Fibroblast of skin of abdomen (primary cell): ENCODE measurements around the gene COL18A1.

Source experiments
- DNase-seq: peaks from one replicate; pipeline ENCODE4 v3.0.0-alpha.2; 2013

COL18A1 gene

GRCh38 chr21:45508607-45509565 is 103.9 kb downstream of the COL18A1 start:
- DNase-seq = no peak

- DNase-seq = no peak
These were observed 104.9 kb downstream of the COL18A1 start for GRCh38 chr21:45509566-45510465.

DNA sequence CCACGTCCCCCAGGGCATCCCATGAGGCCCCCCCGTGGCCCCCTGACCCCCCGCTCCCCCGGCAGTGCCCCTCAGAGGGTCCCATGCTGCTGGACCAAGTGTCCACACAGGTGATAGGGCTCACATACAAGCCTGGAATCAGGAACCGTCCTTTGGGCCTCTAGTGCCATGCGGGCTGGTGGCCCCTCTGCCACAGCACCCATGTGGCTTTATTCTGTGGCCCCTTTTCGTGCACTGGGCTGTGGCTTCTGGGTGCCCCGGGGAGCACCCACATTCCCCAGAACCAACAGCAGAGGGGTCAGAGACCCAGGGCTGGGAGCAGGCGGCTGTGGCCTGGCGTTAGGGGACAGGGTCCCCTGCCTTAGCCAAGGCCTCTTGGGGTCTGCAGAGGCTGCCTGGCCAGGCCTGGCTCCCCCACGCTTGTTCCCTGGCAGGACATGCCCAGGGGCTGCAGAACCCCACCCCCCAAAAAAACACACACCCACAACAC is 105.5 kb downstream of the COL18A1 start:
- DNase-seq = no peak

DNA sequence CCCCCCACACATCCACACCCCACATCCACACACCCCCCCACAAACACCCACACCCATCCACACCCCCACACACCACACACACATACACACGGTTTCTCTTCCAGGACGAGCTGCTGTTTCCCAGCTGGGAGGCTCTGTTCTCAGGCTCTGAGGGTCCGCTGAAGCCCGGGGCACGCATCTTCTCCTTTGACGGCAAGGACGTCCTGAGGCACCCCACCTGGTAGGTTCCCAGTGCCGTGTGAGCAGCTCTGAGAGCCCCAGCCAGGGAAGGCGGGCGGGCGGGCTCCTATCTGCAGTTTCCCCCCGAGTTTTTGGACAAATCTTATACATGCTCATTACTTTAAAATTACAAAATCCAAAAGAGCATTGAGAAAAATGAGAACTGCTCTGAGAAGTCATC is 106.0 kb downstream of the COL18A1 start:
- DNase-seq = no peak

- DNase-seq = no peak
These were observed 106.9 kb downstream of the COL18A1 start for GRCh38 chr21:45511661-45512431.

- no peak for DNase-seq
These were observed 107.6 kb downstream of the COL18A1 start for GRCh38 chr21:45512626-45513002.

DNA sequence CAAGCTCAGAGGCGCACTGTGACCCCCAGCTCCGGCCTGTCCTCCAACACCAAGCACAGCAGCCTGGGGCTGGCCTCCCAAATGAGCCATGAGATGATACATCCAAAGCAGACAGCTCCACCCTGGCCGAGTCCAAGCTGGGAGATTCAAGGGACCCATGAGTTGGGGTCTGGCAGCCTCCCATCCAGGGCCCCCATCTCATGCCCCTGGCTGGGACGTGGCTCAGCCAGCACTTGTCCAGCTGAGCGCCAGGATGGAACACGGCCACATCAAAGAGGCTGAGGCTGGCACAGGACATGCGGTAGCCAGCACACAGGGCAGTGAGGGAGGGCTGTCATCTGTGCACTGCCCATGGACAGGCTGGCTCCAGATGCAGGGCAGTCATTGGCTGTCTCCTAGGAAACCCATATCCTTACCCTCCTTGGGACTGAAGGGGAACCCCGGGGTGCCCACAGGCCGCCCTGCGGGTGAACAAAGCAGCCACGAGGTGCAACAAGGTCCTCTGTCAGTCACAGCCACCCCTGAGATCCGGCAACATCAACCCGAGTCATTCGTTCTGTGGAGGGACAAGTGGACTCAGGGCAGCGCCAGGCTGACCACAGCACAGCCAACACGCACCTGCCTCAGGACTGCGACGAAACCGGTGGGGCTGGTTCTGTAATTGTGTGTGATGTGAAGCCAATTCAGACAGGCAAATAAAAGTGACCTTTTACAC is 108.2 kb downstream of the COL18A1 start:
- no peak for DNase-seq

GRCh38 chr21:45513741-45514310 is 108.9 kb downstream of the COL18A1 start:
- DNase-seq = no peak

GRCh38 chr21:45514311-45515021 is 109.5 kb downstream of the COL18A1 start:
- no peak for DNase-seq

DNA sequence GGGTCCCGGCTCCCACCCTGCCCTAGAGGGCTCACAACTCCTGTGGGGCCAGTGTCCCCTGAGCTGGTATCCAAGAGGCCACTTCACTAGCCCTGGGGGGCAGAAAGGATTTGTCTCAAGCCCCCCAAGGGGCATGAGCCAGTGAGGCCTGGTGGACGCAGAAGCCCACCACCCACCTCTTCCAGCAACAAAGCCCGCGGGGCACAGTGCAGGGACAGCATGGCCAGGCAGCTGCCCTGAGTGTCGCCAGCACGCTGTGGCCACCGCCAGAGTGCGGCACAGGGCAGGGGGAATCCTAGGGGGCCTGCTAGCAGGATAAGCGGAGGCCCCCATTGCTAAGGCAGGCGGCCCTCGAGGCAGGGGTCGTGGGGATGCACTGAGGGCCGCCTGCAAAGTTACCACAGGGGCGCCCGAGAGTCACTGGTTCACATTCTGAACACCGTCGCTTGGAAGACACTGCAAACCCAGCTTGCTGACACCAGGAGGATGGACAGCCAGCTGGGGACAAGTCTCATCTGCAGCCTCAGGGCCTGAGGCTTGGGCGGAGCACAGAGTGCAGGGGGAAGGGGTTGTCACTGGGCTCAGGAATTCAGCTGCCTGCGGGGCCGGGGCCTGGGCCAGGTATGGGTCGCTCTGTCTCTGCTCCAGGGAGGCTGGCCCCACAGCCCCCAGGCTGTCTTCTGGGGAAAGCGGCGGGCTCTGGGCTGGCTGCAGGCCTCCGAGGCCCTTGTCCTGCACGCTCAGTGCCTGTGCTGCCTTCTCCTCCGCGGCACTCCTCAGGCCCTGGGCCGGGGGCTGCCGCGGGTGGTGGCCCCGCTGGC is 110.5 kb downstream of the COL18A1 start:
- DNase-seq = no peak

GRCh38 chr21:45516071-45516670 is 111.2 kb downstream of the COL18A1 start:
- DNase-seq = no peak

- DNase-seq = no peak
These were observed 111.7 kb downstream of the COL18A1 start for GRCh38 chr21:45516671-45517151.

- DNase-seq = no peak
These were observed 112.5 kb downstream of the COL18A1 start for GRCh38 chr21:45517249-45518065.

DNA sequence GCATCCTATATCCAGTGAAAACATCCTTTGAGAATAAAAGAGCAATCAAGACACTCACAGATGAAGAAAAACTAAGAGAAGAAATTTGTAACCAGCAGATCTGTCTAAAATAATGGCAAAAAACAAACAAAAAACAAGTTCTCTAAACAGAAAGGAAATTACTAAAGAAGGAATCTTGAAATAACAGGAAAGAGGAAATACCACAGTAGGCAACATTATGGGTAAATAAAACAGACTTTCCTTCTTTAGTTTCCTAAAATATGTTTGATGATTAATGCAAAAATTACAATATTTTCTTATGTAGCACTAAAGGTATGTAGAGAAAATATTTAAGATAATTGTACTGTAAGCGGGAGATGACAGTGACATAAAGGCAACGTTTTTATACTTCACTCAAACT is 113.8 kb downstream of the COL18A1 start:
- DNase-seq = no peak

DNA sequence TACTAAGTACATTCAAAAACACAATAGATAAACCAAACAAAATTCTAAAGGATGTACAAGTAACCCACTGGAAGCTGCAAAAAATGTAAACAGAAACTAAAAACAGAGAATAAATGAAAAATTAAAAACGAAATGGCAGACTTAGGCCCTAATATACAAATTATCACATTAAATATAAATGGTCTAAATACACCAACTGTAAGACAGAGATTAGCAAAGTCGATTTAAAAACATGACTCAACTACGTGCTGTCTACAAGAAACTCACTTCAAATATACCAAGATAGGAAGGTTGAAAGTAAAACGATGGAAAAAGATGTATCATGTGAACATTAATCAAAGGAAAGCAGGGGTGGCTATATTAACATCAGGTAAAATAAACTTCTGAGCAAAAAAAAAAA is 114.2 kb downstream of the COL18A1 start:
- no peak for DNase-seq

GRCh38 chr21:45521241-45521640 is 116.3 kb downstream of the COL18A1 start:
- no peak for DNase-seq

DNA sequence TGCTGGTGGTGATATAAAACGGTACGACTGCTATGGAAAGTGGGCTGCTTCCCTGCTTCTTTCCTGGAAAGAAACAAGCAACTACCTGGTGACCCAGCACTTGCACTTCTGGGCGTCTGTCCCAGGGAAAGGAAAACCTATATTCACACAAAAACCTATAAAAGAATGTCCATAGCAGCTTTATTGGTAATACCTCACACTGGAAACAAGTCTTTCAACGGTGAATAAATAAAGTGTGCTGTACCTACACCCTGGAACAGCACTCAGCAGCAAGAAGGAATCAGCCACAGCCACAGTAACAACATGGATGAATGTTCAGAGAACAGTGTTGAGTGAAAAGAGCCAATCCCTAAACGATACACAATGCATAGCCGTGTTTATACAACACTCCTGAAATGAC is 117.4 kb downstream of the COL18A1 start:
- DNase-seq = no peak

- no peak for DNase-seq
These were observed 118.0 kb downstream of the COL18A1 start for GRCh38 chr21:45522986-45523385.
